ENCODE data around the gene CMSS1.

Gene CMSS1

DNA sequence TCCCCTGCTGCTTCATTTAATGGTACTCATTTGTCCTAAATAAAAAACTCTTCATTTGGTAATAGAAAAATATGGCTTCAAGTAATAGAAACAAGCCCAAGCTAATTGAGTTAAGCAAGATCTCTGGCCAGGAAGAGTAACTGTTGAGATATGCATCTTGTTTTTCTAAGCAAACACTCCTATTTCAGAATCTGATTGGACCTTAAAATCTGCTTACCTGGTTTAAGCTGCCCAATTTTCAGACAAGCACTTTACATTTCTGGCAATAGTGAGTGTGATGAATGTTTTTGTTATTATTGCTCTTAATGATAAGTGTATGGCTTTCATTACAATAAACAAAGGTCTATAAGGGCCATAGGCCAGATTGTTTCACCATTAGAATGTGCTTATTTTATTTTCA, 86.2 kb downstream of the CMSS1 start:
- DNase-seq (ENCODE audit: low read depth in 2 of 2), result no peak

- DNase-seq (ENCODE audit: low read depth in 2 of 2), result no peak
These were observed 90.4 kb downstream of the CMSS1 start for GRCh38 chr3:99907959-99908544.

DNA sequence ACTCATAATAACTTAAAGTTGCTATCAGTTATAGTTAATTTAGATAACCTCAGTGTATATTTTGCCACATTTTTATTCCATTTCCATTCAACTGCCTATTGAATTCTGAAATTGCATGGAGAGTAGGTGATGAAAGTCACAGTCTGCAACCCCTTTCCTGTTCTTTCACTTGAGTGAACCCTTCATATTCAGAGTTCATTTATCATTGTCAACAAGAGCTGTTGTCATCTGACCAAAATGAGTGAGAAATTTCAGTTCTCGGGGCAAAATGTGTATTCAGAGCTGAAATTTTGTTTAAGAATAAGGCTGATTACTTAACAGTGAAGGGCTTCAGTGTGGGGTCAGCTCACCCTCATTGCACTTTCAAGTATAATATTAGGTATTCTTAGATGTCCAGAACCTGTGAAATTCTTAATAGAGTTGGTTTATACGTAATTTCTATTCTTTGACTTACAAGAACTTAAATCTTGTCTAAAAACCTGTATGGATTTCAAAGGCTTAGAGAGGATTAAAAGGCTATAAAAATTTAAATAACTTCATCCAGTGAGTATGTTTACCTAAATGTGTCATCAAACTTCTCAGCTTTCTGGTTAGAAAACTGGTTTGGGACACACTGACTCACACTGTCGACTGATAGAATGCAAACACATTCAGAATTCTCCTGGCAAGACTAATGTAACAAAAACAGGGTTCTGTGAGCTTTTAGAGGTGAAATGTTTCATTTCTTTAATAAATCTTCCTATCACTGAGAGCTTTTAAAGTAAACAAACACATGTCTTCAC, 92.2 kb downstream of the CMSS1 start:
- no peak for DNase-seq (ENCODE audit: low read depth in 2 of 2)

- DNase-seq (ENCODE audit: low read depth in 2 of 2), result no peak
These were observed 93.2 kb downstream of the CMSS1 start for GRCh38 chr3:99910752-99911290.

GRCh38 chr3:99911433-99911832, 93.8 kb downstream of the CMSS1 start:
- no peak for DNase-seq (ENCODE audit: low read depth in 2 of 2)

DNA sequence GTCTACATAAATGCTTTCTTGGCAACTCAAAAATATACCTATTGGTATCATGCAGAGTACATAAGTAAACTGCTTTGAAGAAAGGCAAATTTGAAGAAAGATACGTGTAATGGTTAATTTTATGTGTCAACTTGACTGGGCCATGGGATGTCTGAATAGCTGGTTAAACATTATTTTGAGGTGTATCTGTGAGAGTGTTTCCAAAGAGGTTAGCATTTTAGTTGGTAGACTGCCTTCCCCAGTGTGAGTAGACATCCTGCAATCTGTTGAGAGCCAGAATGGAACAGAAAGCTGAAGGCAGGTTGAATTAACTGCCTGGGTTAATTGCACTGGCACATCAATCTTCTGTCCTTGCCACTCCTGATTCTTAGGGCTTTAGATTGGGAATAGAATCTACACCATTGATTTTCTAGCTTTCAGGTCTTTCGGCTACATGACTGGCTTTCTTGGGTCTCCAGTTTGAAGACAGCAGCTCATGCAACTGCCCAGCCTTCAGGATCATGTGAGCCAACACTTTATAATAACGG, 98.3 kb downstream of the CMSS1 start:
- DNase-seq (ENCODE audit: low read depth in 2 of 2), result no peak

DNA sequence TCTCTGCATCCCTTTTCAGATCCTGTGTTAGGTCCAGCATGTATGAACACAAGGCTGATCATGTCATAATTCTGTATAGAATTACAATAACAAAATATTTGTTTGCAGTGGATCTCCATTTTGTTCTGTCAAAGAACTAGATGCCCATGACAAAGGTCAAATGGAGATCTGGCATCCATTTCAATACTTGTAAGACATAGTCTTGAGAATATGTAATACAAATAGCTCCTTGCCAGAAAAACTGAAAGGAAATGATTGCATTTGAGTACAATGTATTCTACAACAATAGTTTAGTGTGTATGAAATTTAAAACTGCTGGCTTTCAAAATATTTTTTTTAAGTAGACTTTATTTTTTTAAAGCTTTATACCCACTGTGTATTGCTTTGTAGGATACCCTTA, 101.1 kb downstream of the CMSS1 start:
- DNase-seq (ENCODE audit: low read depth in 2 of 2), result no peak

- DNase-seq (ENCODE audit: low read depth in 2 of 2), result no peak
These were observed 102.0 kb downstream of the CMSS1 start for GRCh38 chr3:99919694-99920093.

- DNase-seq (ENCODE audit: low read depth in 2 of 2), result no peak
These were observed 103.1 kb downstream of the CMSS1 start for GRCh38 chr3:99920481-99921376.

DNA sequence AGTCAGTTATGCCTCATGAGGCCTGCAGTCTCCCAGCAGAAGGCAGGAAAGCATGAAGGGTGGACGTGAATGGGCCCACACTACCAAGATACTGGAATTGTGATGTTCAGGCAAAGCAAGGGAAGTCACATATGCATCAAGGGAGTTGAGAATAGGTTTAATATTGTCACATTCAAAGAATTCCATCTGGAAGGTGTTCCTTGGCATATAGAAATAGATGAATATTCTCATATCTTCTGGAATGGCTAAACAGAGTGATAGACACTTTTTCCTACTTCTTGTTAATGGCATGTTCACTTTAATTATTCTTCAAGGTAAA, 103.7 kb downstream of the CMSS1 start:
- DNase-seq (ENCODE audit: low read depth in 2 of 2), result no peak

- DNase-seq (ENCODE audit: low read depth in 2 of 2), result no peak
These were observed 104.3 kb downstream of the CMSS1 start for GRCh38 chr3:99921986-99922385.

GRCh38 chr3:99923873-99924272, 106.2 kb downstream of the CMSS1 start:
- DNase-seq (ENCODE audit: low read depth in 2 of 2), result no peak

DNA sequence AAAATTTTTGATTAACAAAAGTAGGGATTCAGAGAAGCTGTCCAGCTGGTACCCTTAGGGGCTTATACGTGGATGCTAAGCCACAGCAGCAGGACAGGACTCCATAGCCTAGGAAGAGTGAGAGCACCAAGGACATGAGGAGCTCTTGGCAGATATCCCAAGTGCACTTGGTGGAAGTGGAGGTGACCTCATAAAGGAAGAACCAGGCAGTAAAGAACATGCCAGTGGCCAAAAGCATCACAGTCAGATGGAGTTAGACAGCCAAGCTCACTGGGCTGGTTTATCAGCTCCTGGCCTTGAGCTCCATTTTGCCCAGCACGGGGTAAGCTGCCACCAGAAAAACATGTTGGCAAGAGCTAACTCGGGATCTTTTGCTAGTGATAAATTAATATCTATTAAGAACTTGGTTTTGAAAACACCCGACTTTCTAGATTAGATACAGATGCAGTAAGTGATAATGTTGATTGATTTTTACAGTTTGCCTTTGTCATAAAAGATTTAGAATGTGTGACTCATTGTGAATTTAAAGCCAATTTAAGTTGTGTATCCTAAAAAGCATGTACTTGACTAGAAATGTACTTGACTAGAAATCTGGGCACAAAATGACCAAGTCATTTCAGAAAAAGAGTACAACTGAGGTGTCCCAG, 108.0 kb downstream of the CMSS1 start:
- no peak for DNase-seq (ENCODE audit: low read depth in 2 of 2)

DNA sequence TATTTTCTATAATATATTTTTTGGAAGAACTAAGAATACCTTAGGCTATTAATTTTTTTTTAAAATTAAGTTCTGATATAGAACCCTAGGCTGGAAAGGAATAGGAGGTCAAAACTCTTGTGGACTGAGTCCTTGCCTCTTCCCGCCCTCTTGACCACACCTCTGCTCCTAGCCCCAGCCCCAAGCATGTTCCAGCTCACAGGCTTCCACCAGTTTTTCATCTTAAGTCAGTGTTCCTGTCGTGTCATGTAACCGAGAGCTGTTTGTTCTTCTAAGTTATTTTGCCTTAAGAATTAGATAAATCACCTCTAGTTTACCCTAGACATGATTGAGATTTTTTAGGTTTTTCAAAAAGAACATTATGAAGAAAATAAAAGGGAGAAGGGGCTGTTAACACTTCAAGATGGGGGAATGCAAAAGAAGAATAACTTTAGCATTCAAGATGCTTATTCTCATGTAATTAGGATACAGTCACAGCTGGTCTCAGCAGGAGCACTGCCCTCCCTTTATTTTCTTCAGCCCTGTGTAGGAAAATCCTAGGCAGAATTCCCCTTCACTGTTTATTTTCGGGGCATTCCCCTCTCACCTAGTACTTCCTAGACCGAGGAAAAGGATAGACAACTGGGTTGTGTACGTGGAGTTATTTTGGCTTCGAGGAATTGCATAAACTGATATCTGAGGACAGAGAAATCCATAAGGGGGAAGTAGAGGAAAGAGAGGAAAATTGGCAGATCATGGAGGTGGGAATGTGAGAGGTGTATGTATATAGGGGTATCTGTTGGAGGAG, 110.2 kb downstream of the CMSS1 start:
- DNase-seq (ENCODE audit: low read depth in 2 of 2), result no peak

GRCh38 chr3:99928771-99929744, 111.4 kb downstream of the CMSS1 start:
- DNase-seq (ENCODE audit: low read depth in 2 of 2), result no peak

DNA sequence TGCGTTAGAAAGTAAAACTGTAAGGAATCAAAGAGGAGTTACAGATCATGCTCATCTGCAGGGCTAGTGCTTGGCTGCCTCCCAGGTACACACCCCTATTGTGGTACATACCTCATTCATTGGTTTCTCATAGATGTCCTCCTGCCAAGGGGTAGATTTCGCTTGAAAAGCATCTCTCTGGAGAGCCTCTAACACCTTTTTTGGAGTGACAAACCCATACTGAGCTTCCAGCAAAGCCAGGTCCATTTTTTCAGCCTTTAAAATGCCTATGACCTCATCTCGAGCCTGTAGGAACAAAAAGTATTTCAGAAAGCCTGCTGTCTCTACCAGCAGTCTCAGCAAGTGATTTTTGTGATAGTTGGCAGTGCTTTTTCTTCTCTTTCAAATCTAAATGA, 112.1 kb downstream of the CMSS1 start:
- DNase-seq (ENCODE audit: low read depth in 2 of 2), result no peak

- no peak for DNase-seq (ENCODE audit: low read depth in 2 of 2)
These were observed 113.4 kb downstream of the CMSS1 start for GRCh38 chr3:99931059-99931458.

GRCh38 chr3:99933971-99934750, 116.5 kb downstream of the CMSS1 start:
- DNase-seq (ENCODE audit: low read depth in 2 of 2), result no peak
